Measurements from ENCODE around the gene SIGLEC12.

Gene SIGLEC12

GRCh38 chr19:51547397-51548212, 46.0 kb upstream of the SIGLEC12 start:
- no peak for TF ChIP-seq CTCF (IDR thresholded peaks at IDR 0.05; ENCODE audit: insufficient read depth, low read length, missing control alignments)
- H3K4me3 ChIP-seq (ENCODE audit: low read depth, low read length): no peak overlapping the region
- ChIA-PET CTCF (interaction anchor here (1.2 kb wide), 1 partner anchor 32 kb away, joined by 3 read pairs; no protein-coding TSS in a partner anchor), POLR2A (no interaction called here)
- no peak for DNase-seq (ENCODE audit: low read depth, low spot score)

GRCh38 chr19:51546650-51547396, 45.2 kb upstream of the SIGLEC12 start:
- CTCF ChIA-PET: interaction anchor here (1.2 kb wide), 1 partner anchor 32 kb away, joined by 3 read pairs; no protein-coding TSS in a partner anchor
- H3K4me3 ChIP-seq (ENCODE audit: low read depth, low read length): no peak overlapping the region
- POLR2A ChIA-PET: no interaction called here
- no peak for DNase-seq (ENCODE audit: low read depth, low spot score)
- no peak for TF ChIP-seq CTCF (IDR thresholded peaks at IDR 0.05; ENCODE audit: insufficient read depth, low read length, missing control alignments)

- H3K4me3 ChIP-seq (ENCODE audit: low read depth, low read length): no peak overlapping the region
- DNase-seq (ENCODE audit: low read depth, low spot score): no peak
- TF ChIP-seq CTCF (IDR thresholded peaks at IDR 0.05; ENCODE audit: insufficient read depth, low read length, missing control alignments): no peak
- CTCF ChIA-PET: no interaction called here
- POLR2A ChIA-PET: no interaction called here
Observed at GRCh38 chr19:51546107-51546649, 44.6 kb upstream of the SIGLEC12 start.

- POLR2A ChIA-PET: no interaction called here
- CTCF ChIA-PET: no interaction called here
- TF ChIP-seq CTCF (IDR thresholded peaks at IDR 0.05; ENCODE audit: insufficient read depth, low read length, missing control alignments): no peak
- no peak for DNase-seq (ENCODE audit: low read depth, low spot score)
- no peak overlapping the region for H3K4me3 ChIP-seq (ENCODE audit: low read depth, low read length)
Observed at GRCh38 chr19:51544038-51544437, 42.4 kb upstream of the SIGLEC12 start.

- ChIA-PET POLR2A (no interaction called here), CTCF (no interaction called here)
- no peak for TF ChIP-seq CTCF (IDR thresholded peaks at IDR 0.05; ENCODE audit: insufficient read depth, low read length, missing control alignments)
Observed at GRCh38 chr19:51542699-51543098, 41.1 kb upstream of the SIGLEC12 start.

More at GRCh38 chr19:51542699-51543098, 41.1 kb upstream of the SIGLEC12 start:
- no peak overlapping the region for H3K4me3 ChIP-seq (ENCODE audit: low read depth, low read length)
- no peak for DNase-seq (ENCODE audit: low read depth, low spot score)

All from AG04449 (cell line).